Panc1 (cell line): ENCODE data around the gene TMEM132C. TPM values are rescaled to one million over a fixed set of nuclear protein-coding genes. Genes with fewer than 3 reads are reported as not detected.

Experiments used
- ATAC-seq: fragments of 200-7000 bp; cut with Tn5 transposase; 2 replicates; pipeline ENCODE4 v1.9.1; 2020; ENCODE audit warnings: mild to moderate bottlenecking, moderate library complexity
- BruUV-seq: library from RNA; stranded (reverse); fragments of 400-500 nt; replicated peaks from 2 replicates; lab custom pipeline; 2021; lab: Mats Ljungman, UMichigan
- CTCF ChIA-PET: fragments of 300-600 bp; sonication (Branson Sonifier 250); formaldehyde crosslinking; loops from one replicate; lab custom pipeline; 2022; ENCODE audit warnings: antibody characterized with exemption; lab: Charles Lee
- POLR2A ChIA-PET: fragments of 300-600 bp; sonication (Branson Sonifier 250); formaldehyde crosslinking; loops from one replicate; lab custom pipeline; 2022; ENCODE audit warnings: antibody characterized with exemption; lab: Charles Lee
- DNase-seq: peaks from one replicate; pipeline ENCODE4 v3.0.0-alpha.2; 2010; ENCODE audit warnings: low read depth, low spot score
- H3K27ac ChIP-seq: 2 replicates; pipeline ENCODE4 v1.5.1; 2011; ENCODE audit warnings: mild to moderate bottlenecking, low read length, inconsistent platforms
- H3K27me3 ChIP-seq: fragments of 200-500 bp; sonication (Bioruptor generic); 2 replicates; pipeline ENCODE4 v1.6.0; 2014; ENCODE audit warnings: low read length, inconsistent platforms; ENCODE audit not compliant: control insufficient read depth, insufficient read depth
- H3K36me3 ChIP-seq: fragments of 200-500 bp; sonication (Bioruptor generic); 2 replicates; pipeline ENCODE4 v1.5.1; 2014; ENCODE audit warnings: inconsistent platforms, mild to moderate bottlenecking, low read length, moderate library complexity; ENCODE audit not compliant: control insufficient read depth, insufficient read depth
- H3K4me1 ChIP-seq: 2 replicates; pipeline ENCODE4 v1.5.1; 2011; ENCODE audit warnings: inconsistent platforms, mild to moderate bottlenecking, low read length, moderate library complexity; ENCODE audit not compliant: control insufficient read depth, insufficient read depth
- H3K4me3 ChIP-seq, 2 experiments: 2 replicates each; pipeline ENCODE4 v1.5.1; 2011 to 2012; ENCODE audit warnings: low read depth in 2 of 2, low read length in 2 of 2, mild to moderate bottlenecking in 2 of 2, inconsistent platforms in 1 of 2, moderate library complexity in 1 of 2
- H3K9me3 ChIP-seq: fragments of 200-500 bp; sonication (Bioruptor generic); 2 replicates; pipeline ENCODE4 v1.5.1; 2014; ENCODE audit warnings: low read depth, mild to moderate bottlenecking, inconsistent platforms, low read length, moderate library complexity; ENCODE audit not compliant: control insufficient read depth, insufficient read depth
- CTCF ChIP-seq: fragments of 450-650 bp; IDR thresholded peaks from 2 replicates; pipeline ENCODE4 v1.5.1; 2017; ENCODE audit warnings: mild to moderate bottlenecking
- POLR2AphosphoS5 ChIP-seq: IDR thresholded peaks from 2 replicates; pipeline ENCODE4 v1.6.1; 2012; ENCODE audit warnings: mild to moderate bottlenecking, low read depth, low read length, moderate library complexity
- REST ChIP-seq, 2 experiments: IDR thresholded peaks; 2 replicates each; pipeline ENCODE4 v1.6.1; 2011 to 2012; ENCODE audit warnings: low read depth in 2 of 2, control low read depth in 1 of 2, low read length in 1 of 2, mild to moderate bottlenecking in 1 of 2, moderate library complexity in 1 of 2; ENCODE audit not compliant: insufficient read depth in 1 of 2
- SIN3A ChIP-seq: IDR thresholded peaks from 2 replicates; pipeline ENCODE4 v1.6.1; 2012; ENCODE audit warnings: low read depth, mild to moderate bottlenecking, low read length, moderate library complexity, borderline replicate concordance; ENCODE audit not compliant: insufficient read depth
- TCF7L2 ChIP-seq: IDR thresholded peaks from 2 replicates; pipeline ENCODE4 v1.6.1; 2011; ENCODE audit warnings: mild to moderate bottlenecking, low read depth, low read length, inconsistent platforms
- in situ Hi-C: cut with HindIII; loops from 2 replicates; pipeline ENCODE4 v1.10.0; 2016; ENCODE audit warnings: low sequenced_read_pairs, low pct_unique_long_range_greater_than_20kb
- intact Hi-C: fragments of 100-400 bp; cut with micrococcal nuclease; formaldehyde crosslinking; loops from one replicate; pipeline ENCODE4 v1.10.0; 2022; ENCODE audit not compliant: unreplicated experiment
- total RNA-seq: library from RNA; stranded (reverse); gene quantifications from one replicate; pipeline ENCODE4 v1.2.1, GENCODE V29; 2021; ENCODE audit not compliant: unreplicated experiment

TMEM132C gene
- total RNA-seq, 1 experiment from 2014 or later: not detected

GRCh38 chr12:128745772-128746689 lies 479.1 kb downstream of the TMEM132C start:
- no TSS peak for BruUV-seq
- H3K4me3 ChIP-seq: no peak overlapping the region
- ChIA-PET POLR2A (no interaction called here), CTCF (no interaction called here)
- DNase-seq (no peak), ATAC-seq (no peak)
- TF ChIP-seq CTCF: no peak
- no peak for TF ChIP-seq SIN3A
- TF ChIP-seq POLR2AphosphoS5: no peak
- no peak for TF ChIP-seq REST (IDR thresholded peaks at IDR 0.05; ENCODE audit: insufficient read depth in 1 of 2, low read depth in 2 of 2, low read length in 1 of 2)
- TF ChIP-seq TCF7L2: no peak
- no peaks in the 10 kb centered on the region for H3K9me3 ChIP-seq
- no peaks in the 10 kb centered on the region for H3K36me3 ChIP-seq
- 0 out of 2 replicates have a peak, but pooled peaks cover 2% of the 10 kb centered on the region for H3K27me3 ChIP-seq
- no peaks in the 10 kb centered on the region for H3K4me1 ChIP-seq
- H3K27ac ChIP-seq: no peak overlapping the region
- intact Hi-C loops (no loop called here), in situ Hi-C loops (no loop called here)

- no peak overlapping the region for H3K4me3 ChIP-seq
- in situ Hi-C loops (no loop called here), intact Hi-C loops (no loop called here)
- H3K4me1 ChIP-seq: no peaks in the 10 kb centered on the region
- CTCF ChIA-PET: no interaction called here
- DNase-seq (no peak), ATAC-seq (no peak)
- no peak overlapping the region for H3K27ac ChIP-seq
- BruUV-seq: no TSS peak
- TF ChIP-seq POLR2AphosphoS5: no peak
- no peak for TF ChIP-seq CTCF
- no peak for TF ChIP-seq SIN3A
- TF ChIP-seq REST (IDR thresholded peaks at IDR 0.05; ENCODE audit: insufficient read depth in 1 of 2, low read depth in 2 of 2, low read length in 1 of 2): no peak
- no peak for TF ChIP-seq TCF7L2
- H3K9me3 ChIP-seq: no peaks in the 10 kb centered on the region
- H3K36me3 ChIP-seq: no peaks in the 10 kb centered on the region
- POLR2A ChIA-PET: no interaction called here
- H3K27me3 ChIP-seq: 0 out of 2 replicates have a peak, but pooled peaks cover 2% of the 10 kb centered on the region
Measured at GRCh38 chr12:128747441-128747840, 480.5 kb downstream of the TMEM132C start.
